Neuronal stem cell (in vitro differentiated cells): Measurements from ENCODE around the gene NGFR.

Experiments
- DNase-seq: peaks from one replicate; pipeline ENCODE4 v3.0.0-alpha.2; 2013; ENCODE audit warnings: low spot score
- H2AFZ ChIP-seq: one replicate; pipeline ENCODE4 v1.6.1; 2013; ENCODE audit warnings: mild to moderate bottlenecking, low read length, inconsistent platforms
- H2AK5ac ChIP-seq: 2 replicates; pipeline ENCODE4 v1.6.1; 2013; ENCODE audit warnings: low read depth, mild to moderate bottlenecking, inconsistent platforms, low read length, moderate library complexity, mixed read lengths
- H2BK120ac ChIP-seq: 2 replicates; pipeline ENCODE4 v1.6.1; 2013; ENCODE audit warnings: low read depth, mild to moderate bottlenecking, inconsistent platforms, low read length, moderate library complexity, mixed read lengths
- H2BK12ac ChIP-seq: one replicate; pipeline ENCODE4 v1.6.1; 2013; ENCODE audit warnings: low read length, inconsistent platforms
- H2BK15ac ChIP-seq: 2 replicates; pipeline ENCODE4 v1.6.1; 2013; ENCODE audit warnings: mild to moderate bottlenecking, low read length, inconsistent platforms, mixed read lengths
- H2BK5ac ChIP-seq: one replicate; pipeline ENCODE4 v1.6.1; 2013; ENCODE audit warnings: inconsistent platforms, mild to moderate bottlenecking, low read length, moderate library complexity
- H3K14ac ChIP-seq: one replicate; pipeline ENCODE4 v1.6.1; 2013; ENCODE audit warnings: low read length, inconsistent platforms
- H3K18ac ChIP-seq: 2 replicates; pipeline ENCODE4 v1.6.1; 2013; ENCODE audit warnings: low read length, inconsistent platforms
- H3K23ac ChIP-seq: 2 replicates; pipeline ENCODE4 v1.6.1; 2013; ENCODE audit warnings: low read depth, mild to moderate bottlenecking, mixed read lengths, low read length, inconsistent platforms; ENCODE audit not compliant: poor library complexity
- H3K27ac ChIP-seq: replicated peaks from 3 replicates; pipeline ENCODE4 v1.5.1; 2013; ENCODE audit warnings: low read length, inconsistent platforms
- H3K27me3 ChIP-seq, 3 experiments: 2 replicates each; pipeline ENCODE4 v1.6.1; 2013; ENCODE audit warnings: low read length in 3 of 3, mild to moderate bottlenecking in 2 of 3, inconsistent platforms in 1 of 3, low read depth in 1 of 3, mixed read lengths in 1 of 3, moderate library complexity in 1 of 3; ENCODE audit not compliant: control insufficient read depth in 3 of 3, insufficient read depth in 3 of 3
- H3K36me3 ChIP-seq, 2 donors: replicated peaks in 1 of 2; 2 replicates each; pipeline ENCODE4 v1.6.1; 2013; ENCODE audit warnings: low read length in 2 of 2; ENCODE audit not compliant: control insufficient read depth in 2 of 2, insufficient read depth in 2 of 2
- H3K4ac ChIP-seq: 2 replicates; pipeline ENCODE4 v1.6.1; 2013; ENCODE audit warnings: inconsistent platforms, mild to moderate bottlenecking, low read length, moderate library complexity
- H3K4me1 ChIP-seq, 2 donors: 1 replicate in 1 of 2; 2 replicates in 1 of 2; pipeline ENCODE4 v1.6.1; 2013; ENCODE audit warnings: low read length in 2 of 2, low read depth in 1 of 2; ENCODE audit not compliant: control insufficient read depth in 2 of 2, insufficient read depth in 1 of 2
- H3K4me2 ChIP-seq: one replicate; pipeline ENCODE4 v1.6.1; 2013; ENCODE audit warnings: mild to moderate bottlenecking, low read length, inconsistent platforms; ENCODE audit not compliant: insufficient read depth, poor library complexity, severe bottlenecking
- H3K4me3 ChIP-seq, 2 donors: 2 replicates each; pipeline ENCODE4 v1.5.1; 2013; ENCODE audit warnings: low read length in 2 of 2, mild to moderate bottlenecking in 2 of 2, inconsistent platforms in 1 of 2, moderate library complexity in 1 of 2
- H3K79me1 ChIP-seq: one replicate; pipeline ENCODE4 v1.6.1; 2013; ENCODE audit warnings: low read depth, mild to moderate bottlenecking, inconsistent platforms, low read length, moderate library complexity
- H3K9ac ChIP-seq: one replicate; pipeline ENCODE4 v1.6.1; 2013; ENCODE audit warnings: mild to moderate bottlenecking, low read depth, low read length, inconsistent platforms; ENCODE audit not compliant: poor library complexity
- H3K9me3 ChIP-seq, 2 donors: replicated peaks in 1 of 2; 2 replicates each; pipeline versions ENCODE3 to v1.6.1; 2013; ENCODE audit warnings: low read length in 2 of 2, mild to moderate bottlenecking in 2 of 2, inconsistent platforms in 1 of 2, low read depth in 1 of 2, mixed read lengths in 1 of 2, moderate library complexity in 1 of 2; ENCODE audit not compliant: control insufficient read depth in 2 of 2, insufficient read depth in 1 of 2
- H4K8ac ChIP-seq: one replicate; pipeline ENCODE4 v1.6.1; 2013; ENCODE audit warnings: low read depth, mild to moderate bottlenecking, inconsistent platforms, low read length, moderate library complexity
- H4K91ac ChIP-seq: one replicate; pipeline ENCODE4 v1.6.1; 2013; ENCODE audit warnings: low read length, low read depth, mild to moderate bottlenecking, inconsistent platforms; ENCODE audit not compliant: poor library complexity
- WGBS, 2 donors: extraction: QIAGEN DNeasy Blood & Tissue Kit; methylation state at CpG; one replicate each; pipeline ENCODE4 v1.1.7; 2013; ENCODE audit warnings: missing lambda C conversion rate in 2 of 2, mixed read lengths in 1 of 2; ENCODE audit not compliant: insufficient read length in 2 of 2, insufficient replicate concordance in 1 of 2; ENCODE audit errors: extremely low coverage in 2 of 2; 5-methylcytosine and 5-hydroxymethylcytosine counted together

NGFR gene

DNA sequence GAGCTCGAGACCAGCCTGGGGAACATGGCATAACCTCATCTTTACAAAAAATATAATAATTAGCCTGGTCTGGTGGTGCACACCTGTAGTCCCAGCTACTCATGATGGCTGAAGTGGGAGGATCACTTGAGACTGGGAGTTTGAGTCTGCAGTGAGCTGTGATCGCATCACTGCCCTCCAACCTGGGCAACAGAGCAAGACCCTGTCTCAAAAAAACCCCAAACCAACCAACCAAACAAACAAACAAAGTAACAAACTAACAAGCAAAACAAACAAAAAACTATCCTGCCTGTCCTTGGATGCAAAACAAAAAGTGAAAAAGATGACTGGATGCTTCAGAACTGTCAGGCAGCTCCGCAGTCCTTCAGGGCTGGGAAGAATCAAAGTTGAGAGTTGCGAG lies 5.7 kb upstream of the NGFR start:
- H3K27me3 ChIP-seq, result peaks cover 0 to 90% (median 1%) of the 10 kb centered on the region in 3 experiments
- no peak overlapping the region for H2BK120ac ChIP-seq
- no peak overlapping the region for H4K8ac ChIP-seq
- H3K4me1 ChIP-seq, result peaks cover 0 to 25% of the 10 kb centered on the region in 2 donors
- no peaks in the 10 kb centered on the region for H3K9me3 ChIP-seq
- no peak overlapping the region for H3K9ac ChIP-seq
- no CpG with 5 or more reads among the region's 4 CpGs for WGBS, 2 donors
- H3K79me1 ChIP-seq, result peaks cover 2% of the 10 kb centered on the region
- H3K4ac ChIP-seq, result no peak overlapping the region
- no peak overlapping the region for H2BK12ac ChIP-seq
- no peak overlapping the region for H2BK5ac ChIP-seq
- no peak overlapping the region for H3K4me2 ChIP-seq
- H2AFZ ChIP-seq, result no peak overlapping the region
- H3K14ac ChIP-seq, result no peak overlapping the region
- no peaks in the 10 kb centered on the region for H3K36me3 ChIP-seq
- DNase-seq, result no peak
- H3K18ac ChIP-seq, result no peak overlapping the region
- no peak overlapping the region for H2BK15ac ChIP-seq
- no peak overlapping the region for H4K91ac ChIP-seq
- no peak overlapping the region for H3K27ac ChIP-seq
- H2AK5ac ChIP-seq, result no peak overlapping the region
- no peak overlapping the region for H3K4me3 ChIP-seq
- H3K23ac ChIP-seq, result no peak overlapping the region

DNA sequence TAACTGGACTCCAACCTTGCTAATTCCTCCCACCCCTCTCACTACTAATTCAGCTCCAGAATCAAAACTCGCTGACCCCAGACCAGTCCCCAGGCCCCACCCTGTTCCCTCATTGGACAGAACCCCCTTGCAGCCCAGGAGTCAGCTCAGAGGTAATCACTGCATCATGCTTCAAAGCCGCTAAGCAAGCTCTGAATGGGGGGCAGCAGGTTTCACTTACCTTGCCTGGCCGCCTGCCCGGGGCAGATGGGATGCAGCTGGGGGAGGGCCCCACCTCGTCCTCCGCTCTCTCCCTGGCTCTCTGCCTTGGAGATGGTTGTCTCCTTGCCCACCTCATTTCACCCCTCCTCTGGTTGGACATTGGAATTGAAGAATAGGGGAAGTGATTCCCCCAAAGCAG lies 4.8 kb upstream of the NGFR start:
- Histone ChIP-seq H2BK15ac (no peak overlapping the region), H3K4me3 (no peak overlapping the region), H3K27ac (no peak overlapping the region), H3K4me1 (peaks cover 0 to 24% of the 10 kb centered on the region in 2 donors), H3K79me1 (peaks cover 2% of the 10 kb centered on the region), H3K9ac (no peak overlapping the region), H3K36me3 (no peaks in the 10 kb centered on the region), H3K27me3 (peaks cover 0 to 90% (median 4%) of the 10 kb centered on the region in 3 experiments), H3K9me3 (no peaks in the 10 kb centered on the region), H2BK120ac (no peak overlapping the region), H4K8ac (no peak overlapping the region), H2AFZ (no peak overlapping the region), H4K91ac (no peak overlapping the region), H2BK12ac (no peak overlapping the region), H3K18ac (no peak overlapping the region), H3K4ac (no peak overlapping the region), H3K4me2 (no peak overlapping the region), H2BK5ac (no peak overlapping the region), H3K14ac (no peak overlapping the region), H3K23ac (no peak overlapping the region), H2AK5ac (peak overlapping the region; percentile 49)
- no peak for DNase-seq
- WGBS, 2 donors, result no CpG with 5 or more reads among the region's 6 CpGs

DNA sequence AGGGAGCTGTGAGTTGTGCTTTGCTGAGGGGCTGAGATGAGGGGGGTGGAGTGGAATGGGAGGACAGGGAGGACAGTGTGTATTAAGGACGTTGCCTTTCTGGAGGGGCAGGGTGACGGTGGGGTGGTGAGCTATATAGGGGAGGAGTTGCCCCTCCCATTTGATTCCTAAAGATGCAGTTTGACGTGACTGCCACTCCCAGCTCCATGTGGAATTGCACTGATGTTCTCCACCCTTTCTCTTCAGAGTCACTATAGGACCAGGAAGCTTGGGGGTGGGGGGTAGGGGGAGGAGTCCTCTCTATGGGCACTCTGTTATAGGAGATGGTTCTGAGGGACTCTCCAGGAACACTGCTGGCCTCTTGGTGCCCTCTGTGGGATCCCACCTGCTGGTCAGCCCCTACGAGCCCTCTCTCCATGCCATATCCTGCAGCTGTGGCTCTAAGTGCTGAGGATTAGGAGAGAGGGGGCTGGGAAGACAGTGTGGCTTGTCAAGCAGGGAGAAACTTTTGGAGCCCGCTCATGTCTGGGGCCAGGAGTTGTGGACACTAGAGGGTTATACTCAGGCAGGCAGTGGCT lies 3.8 kb upstream of the NGFR start:
- no peak overlapping the region for H3K14ac ChIP-seq
- H3K9ac ChIP-seq, result no peak overlapping the region
- no CpG with 5 or more reads among the region's 5 CpGs for WGBS, 2 donors
- H3K4me3 ChIP-seq, result no peak overlapping the region
- H3K27ac ChIP-seq, result no peak overlapping the region
- H3K79me1 ChIP-seq, result peaks cover 2% of the 10 kb centered on the region
- peak overlapping the region; percentile 71 for H3K23ac ChIP-seq
- peaks cover 5 to 17% of the 10 kb centered on the region in 2 donors for H3K4me1 ChIP-seq
- no peak overlapping the region for H2BK12ac ChIP-seq
- no peak overlapping the region for H4K91ac ChIP-seq
- H3K9me3 ChIP-seq, result no peaks in the 10 kb centered on the region
- no peak overlapping the region for H3K4ac ChIP-seq
- H3K18ac ChIP-seq, result peak overlapping the region; percentile 32
- H2BK15ac ChIP-seq, result no peak overlapping the region
- H2AK5ac ChIP-seq, result peak overlapping the region; percentile 49
- no peak overlapping the region for H3K4me2 ChIP-seq
- no peaks in the 10 kb centered on the region for H3K36me3 ChIP-seq
- H2BK120ac ChIP-seq, result no peak overlapping the region
- no peak overlapping the region for H2AFZ ChIP-seq
- H4K8ac ChIP-seq, result no peak overlapping the region
- H3K27me3 ChIP-seq, result peaks cover 3 to 90% (median 11%) of the 10 kb centered on the region in 3 experiments
- DNase-seq, result no peak
- H2BK5ac ChIP-seq, result no peak overlapping the region

DNA sequence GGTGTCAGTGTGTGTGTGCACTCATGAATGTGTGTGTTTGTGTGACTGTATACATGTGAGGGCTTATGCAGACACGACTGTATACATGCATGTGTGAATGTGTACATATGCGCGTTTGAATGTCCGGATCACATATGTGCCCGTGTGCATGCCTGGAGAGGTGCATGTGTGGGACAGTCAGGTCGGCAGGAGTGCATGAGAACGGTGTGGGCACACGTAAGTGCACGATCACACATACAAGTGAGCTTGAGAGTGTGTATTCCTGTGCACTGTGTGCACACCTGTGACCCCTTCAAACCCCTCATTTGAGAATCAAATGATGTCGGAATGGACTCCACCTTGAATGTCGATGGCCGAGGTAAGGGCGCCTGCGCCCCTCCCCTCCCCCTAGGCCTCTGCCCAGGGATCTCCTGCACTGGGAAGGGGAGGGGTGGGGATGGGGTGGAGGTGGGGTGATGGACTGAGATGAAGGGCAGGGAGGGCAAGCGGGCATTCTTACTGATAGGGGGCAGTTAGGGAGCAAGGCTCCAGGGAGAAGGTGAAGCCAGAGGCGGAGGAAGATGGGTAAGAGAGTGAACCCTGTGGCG lies 601 bp upstream of the NGFR start:
- Histone ChIP-seq H3K27ac (no peak overlapping the region), H3K4me3 (peak overlapping the region; percentile 24 to 80)
- no peak for DNase-seq

More for the DNA sequence above, 601 bp upstream of the NGFR start:
- Histone ChIP-seq H2AFZ (peak overlapping the region; percentile 93), H3K4me1 (peaks cover 12 to 16% of the 10 kb centered on the region in 2 donors), H2BK5ac (peak overlapping the region; percentile 7), H3K9me3 (no peaks in the 10 kb centered on the region), H3K23ac (peak overlapping the region; percentile 80), H4K8ac (no peak overlapping the region), H2AK5ac (no peak overlapping the region), H3K36me3 (no peaks in the 10 kb centered on the region), H2BK12ac (no peak overlapping the region), H3K18ac (peak overlapping the region; percentile 69), H3K27me3 (peaks cover 11 to 93% (median 24%) of the 10 kb centered on the region in 3 experiments), H3K79me1 (peaks cover 2% of the 10 kb centered on the region), H3K4ac (no peak overlapping the region), H3K9ac (peak overlapping the region; percentile 56), H2BK120ac (no peak overlapping the region), H3K14ac (no peak overlapping the region), H4K91ac (no peak overlapping the region), H3K4me2 (peak overlapping the region; percentile 80), H2BK15ac (peak overlapping the region; percentile 25)
- no CpG with 5 or more reads among the region's 17 CpGs for WGBS, 2 donors
